ENCODE data around the gene DLG1.
"Not testable (repeated sequence)": the region's sequence is repeated elsewhere in the genome, so short reads cannot be mapped to it uniquely, and the experiment has no call there.

Gene DLG1

DNA sequence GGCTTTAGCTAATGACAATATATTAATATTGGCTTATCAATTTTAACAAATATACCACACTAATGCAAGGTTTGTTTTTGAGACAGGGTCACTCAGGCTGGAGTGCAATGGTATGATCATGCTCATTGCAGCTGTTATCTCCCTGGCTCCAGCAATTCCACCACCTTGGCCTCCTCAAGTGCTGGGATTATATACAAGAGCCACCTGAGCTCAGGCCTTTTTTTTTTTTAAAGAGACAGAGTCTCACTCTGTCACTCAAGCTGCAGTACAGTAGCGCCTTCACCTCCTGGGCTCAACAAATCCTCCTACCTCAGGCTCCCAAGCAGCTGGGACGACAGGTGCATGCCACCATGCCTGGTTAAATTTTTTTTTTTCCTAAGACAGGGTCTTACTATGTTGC is 11.7 kb downstream of the DLG1 start:
- DNase-seq: no peak

- DNase-seq: no peak
These were observed 12.9 kb downstream of the DLG1 start for GRCh38 chr3:197285557-197285956.

DNA sequence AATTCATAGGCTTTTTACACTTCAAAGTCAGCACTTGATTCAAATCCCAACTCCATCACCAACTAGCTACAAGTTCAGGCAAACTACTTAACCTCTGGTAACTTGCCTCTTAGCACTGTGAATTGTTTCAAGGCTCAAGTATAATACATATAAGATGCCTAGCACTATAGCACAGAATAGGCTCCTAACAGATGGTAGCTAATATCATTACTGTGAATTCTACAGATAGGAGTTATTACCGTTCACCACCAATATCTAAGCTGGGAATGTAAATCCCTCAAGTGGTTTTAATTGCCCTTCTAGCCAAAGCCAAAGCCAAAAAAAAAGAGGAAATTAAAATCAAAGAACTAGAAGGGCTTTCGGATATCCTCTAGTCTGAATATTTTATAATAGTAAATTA is 15.4 kb downstream of the DLG1 start:
- DNase-seq: no peak

GRCh38 chr3:197281849-197282248 is 16.6 kb downstream of the DLG1 start:
- DNase-seq: no peak

DNA sequence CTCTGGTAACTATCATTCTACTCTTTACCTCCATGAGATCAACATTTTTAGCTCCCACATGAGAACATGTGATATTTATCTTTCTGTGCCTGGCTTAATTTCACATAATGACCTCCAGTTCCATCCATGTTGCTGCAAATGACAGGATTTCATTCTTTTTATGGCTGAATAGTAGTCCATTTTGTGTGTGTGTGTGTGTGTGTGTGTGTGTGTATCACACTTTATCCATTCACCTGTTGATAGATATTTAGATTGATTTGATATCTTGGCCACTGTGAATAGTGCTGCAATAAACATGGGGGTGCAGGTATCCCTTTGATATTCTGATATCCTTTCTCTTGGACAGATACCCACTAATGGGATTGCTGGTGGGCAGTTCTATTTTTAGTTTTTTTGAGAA is 18.3 kb downstream of the DLG1 start:
- DNase-seq: no peak

GRCh38 chr3:197278933-197279332 is 19.5 kb downstream of the DLG1 start:
- DNase-seq: no peak

- not testable (repeated sequence) for DNase-seq
These were observed 21.6 kb downstream of the DLG1 start for GRCh38 chr3:197276808-197277207.

DNA sequence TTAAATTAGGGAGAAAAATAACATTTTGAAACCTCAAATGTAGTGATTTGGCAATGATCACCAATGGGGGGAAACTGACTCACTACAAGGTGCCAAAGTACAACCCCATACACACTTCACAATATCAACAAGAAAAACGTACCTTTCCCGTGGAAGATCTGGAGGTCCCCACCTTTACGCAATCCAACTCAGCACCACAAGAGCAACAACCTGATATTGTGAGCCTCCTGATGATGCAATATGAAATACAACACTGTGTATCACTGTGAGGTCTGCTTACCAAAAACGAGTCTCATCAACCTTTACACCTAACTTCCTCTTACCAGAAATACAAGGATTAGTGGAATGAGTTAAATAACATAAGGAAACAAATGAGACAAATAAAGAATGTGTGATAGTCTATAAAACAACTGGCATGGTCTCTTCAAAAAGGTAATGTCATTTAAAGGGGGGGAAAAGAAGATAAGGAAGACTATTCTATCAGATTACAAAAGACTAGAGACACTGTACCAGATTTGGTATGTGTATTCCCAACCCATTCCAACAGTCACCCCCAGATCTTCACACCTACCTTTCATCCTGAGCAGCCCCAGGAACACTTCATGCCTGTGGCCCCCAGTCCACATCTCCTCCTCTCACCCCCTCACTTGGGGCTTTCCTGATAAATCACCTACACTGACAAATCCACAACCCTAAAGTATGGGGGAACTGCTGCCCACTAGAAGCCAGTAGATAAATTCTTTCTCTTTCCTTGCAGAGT is 27.7 kb downstream of the DLG1 start:
- no peak for DNase-seq

DNA sequence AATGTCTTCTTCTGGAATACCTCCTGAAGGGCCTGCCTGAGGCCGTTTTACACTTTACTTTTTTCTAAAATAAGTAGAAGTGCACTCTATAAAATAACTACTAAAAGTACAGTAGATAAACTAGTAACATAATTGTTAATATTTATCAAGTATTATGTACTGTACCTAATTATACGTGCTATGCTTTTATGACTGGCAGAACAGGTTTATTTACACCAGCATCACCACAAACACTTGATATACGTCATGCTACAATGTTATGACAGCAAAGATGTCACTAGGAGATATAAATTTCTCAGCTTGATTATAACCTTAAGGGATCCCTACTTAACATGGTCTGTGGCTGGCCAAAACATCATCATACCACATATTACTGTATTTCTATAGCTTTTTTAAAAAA is 29.4 kb downstream of the DLG1 start:
- no peak for DNase-seq

DNA sequence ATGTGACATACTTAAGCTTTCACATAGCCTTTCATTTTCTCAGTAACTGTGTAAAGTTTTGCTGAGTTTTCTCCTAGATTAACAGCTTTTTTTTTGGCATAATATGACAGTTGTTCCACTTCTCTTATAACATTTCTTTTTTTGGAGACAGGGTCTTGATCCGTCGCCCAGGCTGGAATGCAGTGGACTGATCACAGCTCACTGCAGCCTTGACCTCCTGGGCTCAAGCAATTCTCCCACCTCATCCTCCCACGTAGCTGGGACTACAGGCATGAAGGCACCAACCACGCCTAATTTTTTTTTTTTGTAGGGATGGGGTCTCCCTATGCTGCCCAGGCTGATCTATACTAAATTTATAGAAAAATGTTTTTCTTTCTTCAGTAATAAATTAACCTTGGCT is 30.1 kb downstream of the DLG1 start:
- DNase-seq: no peak

DNA sequence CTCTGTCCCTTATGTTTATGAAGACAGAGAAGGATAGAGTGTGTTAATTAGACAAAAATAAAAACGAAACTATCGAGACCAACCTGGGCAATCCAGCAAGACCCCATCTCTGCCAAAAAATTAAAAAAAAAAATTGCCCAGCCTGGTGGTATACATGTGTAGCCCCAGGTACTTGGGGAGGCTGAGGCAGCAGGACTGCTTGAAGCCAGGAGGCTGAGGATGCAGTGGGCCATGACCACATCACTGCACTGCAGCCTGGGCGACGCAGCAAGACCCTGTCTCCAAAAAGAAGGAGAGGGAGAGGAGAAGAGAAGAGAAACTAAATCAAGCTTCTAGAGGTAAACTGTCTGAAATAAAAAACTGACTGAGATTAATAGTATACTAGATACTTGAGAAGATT is 32.1 kb downstream of the DLG1 start:
- no peak for DNase-seq

GRCh38 chr3:197262709-197263108 is 35.7 kb downstream of the DLG1 start:
- no peak for DNase-seq

- DNase-seq: no peak
These were observed 37.3 kb downstream of the DLG1 start for GRCh38 chr3:197261164-197261509.

DNA sequence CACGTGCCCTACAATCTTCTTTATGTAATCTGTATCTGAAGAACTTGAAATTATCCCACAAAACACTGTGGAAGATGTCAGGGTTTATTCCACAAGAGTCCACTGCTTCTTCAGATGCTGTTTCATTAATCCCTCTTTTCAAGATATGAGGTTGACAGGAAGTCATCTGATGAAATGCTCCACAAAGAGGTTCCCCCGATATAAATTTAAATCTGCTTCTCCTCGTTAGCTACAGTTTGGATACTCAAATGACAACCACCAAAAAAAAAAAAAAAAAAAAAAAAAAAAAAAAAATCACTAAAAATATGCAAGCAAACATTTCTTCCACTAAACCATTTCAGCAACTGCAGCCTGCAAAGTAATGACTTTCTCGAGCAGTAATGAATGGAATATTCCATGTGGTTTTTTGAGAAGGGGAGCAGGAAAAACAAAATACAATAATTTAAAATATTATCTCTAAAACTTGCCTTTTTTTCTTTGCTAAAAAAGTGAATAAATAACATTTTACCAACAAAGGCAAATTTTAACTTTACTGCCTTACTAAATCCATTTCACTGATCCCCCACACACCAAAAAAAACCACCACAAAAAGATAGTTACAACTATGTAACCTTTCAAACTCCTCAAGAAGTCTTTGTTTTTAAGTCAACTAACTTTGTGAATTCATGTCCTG is 37.8 kb downstream of the DLG1 start:
- DNase-seq: no peak

DNA sequence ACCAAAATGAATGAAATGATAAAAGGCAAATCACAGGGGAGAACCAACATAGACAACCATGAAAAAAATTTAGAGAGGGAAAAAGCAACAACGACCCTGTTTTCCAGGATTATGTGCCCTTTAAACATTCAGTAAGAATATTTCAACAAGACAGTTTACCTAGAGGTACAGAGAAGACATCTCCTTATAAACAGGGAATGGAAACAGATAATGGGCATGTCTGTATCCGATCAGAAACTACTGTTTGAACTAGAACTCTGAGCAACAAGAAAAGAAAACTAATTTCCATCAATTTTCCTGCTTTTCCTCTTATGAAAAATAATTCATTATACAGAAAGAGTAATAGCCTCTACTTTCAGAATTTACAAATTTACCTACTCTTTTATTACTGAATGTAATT is 39.3 kb downstream of the DLG1 start:
- no peak for DNase-seq

DNA sequence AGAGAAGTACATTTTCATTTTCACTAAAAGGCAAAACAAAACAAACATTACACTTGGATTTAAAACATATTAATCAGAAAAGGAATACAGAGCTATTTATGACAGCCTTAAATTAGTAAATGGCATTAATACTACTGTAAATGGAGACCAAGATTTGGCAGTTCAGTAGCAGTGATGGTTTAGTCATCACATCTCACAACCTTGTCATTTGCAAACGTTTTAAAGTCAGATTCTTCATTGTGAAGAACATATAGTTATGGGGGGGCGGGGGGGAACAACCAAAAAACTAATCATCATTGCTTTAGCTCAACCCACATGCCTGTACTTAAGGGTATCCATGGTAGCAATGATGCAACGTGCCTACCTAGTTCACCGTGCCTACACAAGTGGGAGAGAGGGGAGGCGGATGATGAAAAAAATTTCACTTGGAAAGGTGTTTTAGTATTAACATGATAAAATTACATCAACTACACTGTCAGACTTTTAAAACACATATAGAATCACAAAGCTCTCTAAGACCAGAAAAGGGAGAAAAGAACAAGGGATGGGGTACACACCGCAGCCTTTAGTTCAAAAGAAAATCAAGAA is 40.1 kb downstream of the DLG1 start:
- DNase-seq: no peak

DNA sequence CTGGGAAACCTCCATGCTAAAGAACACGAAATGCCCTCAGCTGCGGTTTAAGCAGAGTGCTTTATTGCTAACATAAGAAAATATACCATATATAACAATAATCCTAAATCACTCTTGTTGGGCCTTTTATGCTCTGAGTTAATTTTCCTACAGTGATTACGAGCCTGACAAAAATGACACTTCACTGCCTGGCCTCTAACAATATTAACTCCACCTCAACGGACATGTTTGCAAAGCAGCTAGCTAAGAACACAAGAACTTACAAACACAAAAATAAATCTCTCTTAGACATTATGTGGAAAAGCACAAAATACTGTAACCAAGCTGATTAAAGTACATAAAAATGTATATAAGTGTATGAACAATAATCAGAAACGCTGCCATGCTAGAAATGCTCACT is 40.7 kb downstream of the DLG1 start:
- DNase-seq: no peak

DNA sequence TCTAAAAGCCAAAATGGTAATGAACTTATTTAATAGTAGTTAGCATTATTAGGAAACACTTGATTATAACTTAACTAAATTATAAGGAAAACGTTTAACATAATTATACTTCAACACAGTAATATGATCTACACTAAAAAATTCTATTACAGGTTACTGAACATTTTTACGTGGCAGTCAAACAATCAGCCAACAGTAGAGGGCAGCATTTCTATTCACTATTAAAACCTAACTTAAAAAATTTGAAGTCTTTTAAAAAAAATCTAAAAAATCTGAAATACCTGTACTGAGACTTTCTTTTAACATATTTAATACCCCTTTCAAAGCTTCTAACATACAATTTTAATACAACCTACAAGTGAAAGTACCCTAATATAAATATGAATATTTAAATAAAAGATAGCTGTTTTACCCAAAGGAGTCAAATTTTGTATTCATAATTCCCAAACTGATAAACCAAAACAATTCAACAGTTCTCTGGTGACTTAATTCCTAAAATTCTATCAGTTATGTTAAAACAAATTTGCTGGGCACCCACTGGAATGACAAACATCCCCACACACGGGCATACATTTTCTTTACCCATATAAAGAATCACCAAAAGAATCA is 41.5 kb downstream of the DLG1 start:
- no peak for DNase-seq

- no peak for DNase-seq
These were observed 42.3 kb downstream of the DLG1 start for GRCh38 chr3:197256104-197256503.

DNA sequence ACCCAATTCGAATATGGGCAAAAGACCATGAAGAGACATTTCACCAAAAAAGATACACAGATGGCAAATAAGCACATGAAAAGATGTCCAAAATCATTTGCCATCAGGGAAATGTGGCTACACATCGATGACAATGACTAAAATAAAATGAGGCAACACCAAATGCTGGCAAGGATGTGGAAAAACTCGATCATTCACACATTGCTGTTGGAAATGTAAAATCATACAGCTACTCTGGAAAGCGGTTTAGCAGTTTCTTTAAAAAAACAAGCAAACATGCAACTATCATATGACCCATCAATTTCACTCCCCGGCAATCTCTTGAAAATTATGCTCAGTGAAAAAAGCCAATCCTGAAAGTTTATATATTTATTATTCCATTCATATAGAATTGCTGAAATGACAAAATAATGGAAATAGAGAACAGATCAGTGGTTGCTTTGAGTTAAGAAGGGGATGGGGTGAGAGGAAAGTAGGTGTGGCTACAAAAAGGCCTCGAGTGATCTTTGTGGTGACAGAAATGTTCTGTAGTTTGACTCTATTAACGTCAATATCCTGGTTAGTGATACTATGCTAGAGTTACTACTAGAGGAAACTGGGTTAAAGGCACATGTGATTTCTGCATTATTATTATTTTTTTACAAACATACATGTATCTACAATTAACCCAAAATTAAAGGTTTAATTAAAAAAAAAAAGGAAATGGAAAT is 45.0 kb downstream of the DLG1 start:
- no peak for DNase-seq

DNA sequence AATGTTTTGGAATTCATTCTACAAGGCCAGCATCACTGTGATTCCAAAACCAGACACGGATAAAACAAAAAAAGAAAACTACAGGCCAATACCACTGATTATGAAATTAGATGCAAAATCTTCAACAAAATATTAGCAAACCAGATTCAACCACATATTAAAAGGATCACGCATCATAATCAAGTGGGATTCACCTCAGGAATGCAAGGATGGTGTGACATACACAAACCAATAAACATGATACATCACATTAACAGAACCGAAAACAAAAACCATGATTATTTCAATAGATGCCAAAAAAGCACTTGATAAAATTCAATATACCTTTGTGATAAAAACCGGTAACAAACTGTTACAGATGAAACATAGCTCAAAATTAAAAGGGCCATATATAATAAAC is 48.9 kb downstream of the DLG1 start:
- DNase-seq: no peak

- no peak for DNase-seq
These were observed 50.1 kb downstream of the DLG1 start for GRCh38 chr3:197248341-197248740.

- no peak for DNase-seq
These were observed 53.7 kb downstream of the DLG1 start for GRCh38 chr3:197244751-197245150.
